Gastroesophageal sphincter (tissue), 4 donors: ENCODE measurements around the gene ELMO1. TPM values are rescaled to one million over a fixed set of nuclear protein-coding genes. Genes with fewer than 3 reads are reported as not detected.

ENCODE experiments used
- ATAC-seq: fragments of 150-250 bp; one replicate; pipeline ENCODE4 v1.9.1; 2016; ENCODE audit warnings: mild to moderate bottlenecking, moderate library complexity
- H3K27ac ChIP-seq, 4 donors: fragments of 200-600 bp; sonication (generic) in 3 of 4; 1 replicate in 3 of 4; 2 replicates in 1 of 4; pipeline ENCODE4 v1.5.1; 2016 to 2019
- H3K27me3 ChIP-seq: fragments of 200-600 bp; sonication (generic); one replicate; pipeline ENCODE4 v1.5.1; 2019
- H3K36me3 ChIP-seq, 2 donors: fragments of 200-600 bp; sonication (generic); one replicate each; pipeline ENCODE4 v1.5.1; 2019; ENCODE audit warnings: control low read depth in 1 of 2
- H3K4me1 ChIP-seq, 3 donors: fragments of 200-600 bp; sonication (generic); 1 replicate in 2 of 3; 2 replicates in 1 of 3; pipeline ENCODE4 v1.5.1; 2016 to 2019; ENCODE audit warnings: control low read depth in 2 of 3
- H3K4me3 ChIP-seq, 2 donors: fragments of 200-600 bp; sonication (generic); one replicate each; pipeline ENCODE4 v1.5.1; 2019; ENCODE audit warnings: mild to moderate bottlenecking in 1 of 2, moderate library complexity in 1 of 2
- H3K9me3 ChIP-seq, 3 donors: fragments of 200-600 bp; sonication (generic); one replicate each; pipeline ENCODE4 v1.5.1; 2017 to 2019; ENCODE audit warnings: control low read depth in 2 of 3
- CTCF ChIP-seq, 4 experiments: fragments of 200-600 bp in 2 of 4; fragments of 450-650 bp in 2 of 4; sonication (generic) in 1 of 4; IDR thresholded peaks; one replicate each; pipeline ENCODE4 v1.5.1; 2017 to 2019; ENCODE audit warnings: antibody characterized with exemption in 4 of 4, mild to moderate bottlenecking in 2 of 4, moderate library complexity in 2 of 4
- EP300 ChIP-seq: sonication (generic); formaldehyde crosslinking; IDR thresholded peaks from one replicate; pipeline ENCODE4 v1.6.1; 2017; ENCODE audit warnings: antibody characterized with exemption, mild to moderate bottlenecking
- POLR2A ChIP-seq, 2 donors: fragments of 450-650 bp; IDR thresholded peaks; one replicate each; pipeline ENCODE4 v1.6.1; 2017; ENCODE audit warnings: antibody characterized with exemption in 2 of 2, mild to moderate bottlenecking in 2 of 2, moderate library complexity in 1 of 2
- POLR2AphosphoS5 ChIP-seq: sonication (generic); formaldehyde crosslinking; IDR thresholded peaks from one replicate; pipeline ENCODE4 v1.6.1; 2017; ENCODE audit warnings: antibody characterized with exemption
- WGBS, 2 donors: methylation state at CpG; one replicate each; pipeline ENCODE4 v1.1.5; 2018; ENCODE audit warnings: low coverage in 1 of 2; 5-methylcytosine and 5-hydroxymethylcytosine counted together
- total RNA-seq, 4 donors: library from RNA; depleted of rRNA; stranded (reverse); fragments of >200 nt; gene quantifications; one replicate each; pipeline ENCODE4 v1.1.0, GENCODE V29; 2016

The ELMO1 gene
- total RNA-seq, 4 donors from 2014 or later, result 22.1 to 54.0 (median 42.7) TPM

GRCh38 chr7:36942955-36943354, 505.7 kb downstream of the ELMO1 start:
- Histone ChIP-seq H3K27me3 (no peaks in the 10 kb centered on the region), H3K4me3 (no peak overlapping the region), H3K4me1 (peaks cover 3 to 33% (median 7%) of the 10 kb centered on the region in 3 donors), H3K27ac (peak overlapping the region in 1 of 4 donors; percentile 13), H3K36me3 (peaks cover 0 to under 1% of the 10 kb centered on the region in 2 donors), H3K9me3 (peaks cover 0 to 34% (median 0%) of the 10 kb centered on the region in 3 donors)
- 83 to 88% methylated on average over 5 to 8 of the region's 9 CpGs for WGBS, 2 donors
- ATAC-seq, result no peak
- TF ChIP-seq EP300 (no peak), POLR2A (IDR thresholded peaks at IDR 0.05) (no peak), CTCF (IDR thresholded peaks at IDR 0.05) (no peak), POLR2AphosphoS5 (no peak)

- Histone ChIP-seq H3K9me3 (peaks cover 0 to 39% (median 0%) of the 10 kb centered on the region in 3 donors), H3K27me3 (no peaks in the 10 kb centered on the region), H3K4me3 (no peak overlapping the region), H3K36me3 (peaks cover 0 to 4% of the 10 kb centered on the region in 2 donors), H3K27ac (peak overlapping the region in 1 of 4 donors; percentile 13), H3K4me1 (peaks cover 3 to 33% (median 7%) of the 10 kb centered on the region in 3 donors)
- WGBS, 2 donors, result 61 to 74% methylated on average over 3 to 4 of the region's 4 CpGs
- ATAC-seq, result no peak
- no peak for TF ChIP-seq CTCF (IDR thresholded peaks at IDR 0.05)
- peak; percentile 41 for TF ChIP-seq POLR2AphosphoS5
- no peak for TF ChIP-seq EP300
Observed at GRCh38 chr7:36942541-36942940, 506.1 kb downstream of the ELMO1 start.

- Histone ChIP-seq H3K9me3 (peaks cover 0 to 44% (median 0%) of the 10 kb centered on the region in 3 donors), H3K27me3 (no peaks in the 10 kb centered on the region), H3K36me3 (peaks cover 0 to 9% of the 10 kb centered on the region in 2 donors), H3K4me1 (peaks cover 3 to 33% (median 7%) of the 10 kb centered on the region in 3 donors), H3K4me3 (no peak overlapping the region), H3K27ac (peak overlapping the region in 1 of 4 donors; percentile 13)
- 96 to 100% methylated on average over 1 to 3 of the region's 3 CpGs for WGBS, 2 donors
- TF ChIP-seq EP300 (no peak), POLR2AphosphoS5 (no peak), CTCF (IDR thresholded peaks at IDR 0.05) (no peak), POLR2A (IDR thresholded peaks at IDR 0.05) (no peak)
- no peak for ATAC-seq
Observed at GRCh38 chr7:36942025-36942424, 506.6 kb downstream of the ELMO1 start.

- no peak for ATAC-seq
- Histone ChIP-seq H3K36me3 (peaks cover 0 to 16% of the 10 kb centered on the region in 2 donors), H3K27me3 (no peaks in the 10 kb centered on the region), H3K4me1 (peaks cover 3 to 29% (median 7%) of the 10 kb centered on the region in 3 donors), H3K9me3 (peaks cover 0 to 50% (median 0%) of the 10 kb centered on the region in 3 donors), H3K4me3 (no peak overlapping the region), H3K27ac (no peak overlapping the region)
- 52% methylated on average over 1 of the region's 1 CpG; no CpG with 5 or more reads in 1 of the 2 donors for WGBS, 2 donors
- TF ChIP-seq POLR2AphosphoS5 (no peak), EP300 (no peak), POLR2A (IDR thresholded peaks at IDR 0.05) (no peak), CTCF (IDR thresholded peaks at IDR 0.05) (no peak)
Observed at GRCh38 chr7:36941359-36941758, 507.3 kb downstream of the ELMO1 start.

GRCh38 chr7:36939816-36940215, 508.8 kb downstream of the ELMO1 start:
- Histone ChIP-seq H3K36me3 (peaks cover 0 to 17% of the 10 kb centered on the region in 2 donors), H3K4me1 (peaks cover 0 to 16% (median 0%) of the 10 kb centered on the region in 3 donors), H3K9me3 (peaks cover 0 to 65% (median 0%) of the 10 kb centered on the region in 3 donors), H3K27ac (no peak overlapping the region), H3K4me3 (no peak overlapping the region), H3K27me3 (no peaks in the 10 kb centered on the region)
- ATAC-seq, result no peak
- no peak for TF ChIP-seq EP300
- TF ChIP-seq POLR2A (IDR thresholded peaks at IDR 0.05), result no peak
- no peak for TF ChIP-seq POLR2AphosphoS5
- 80 to 86% methylated on average over 3 to 4 of the region's 4 CpGs for WGBS, 2 donors
